ENCODE measurements around the gene DTNB.

DTNB gene

DNA sequence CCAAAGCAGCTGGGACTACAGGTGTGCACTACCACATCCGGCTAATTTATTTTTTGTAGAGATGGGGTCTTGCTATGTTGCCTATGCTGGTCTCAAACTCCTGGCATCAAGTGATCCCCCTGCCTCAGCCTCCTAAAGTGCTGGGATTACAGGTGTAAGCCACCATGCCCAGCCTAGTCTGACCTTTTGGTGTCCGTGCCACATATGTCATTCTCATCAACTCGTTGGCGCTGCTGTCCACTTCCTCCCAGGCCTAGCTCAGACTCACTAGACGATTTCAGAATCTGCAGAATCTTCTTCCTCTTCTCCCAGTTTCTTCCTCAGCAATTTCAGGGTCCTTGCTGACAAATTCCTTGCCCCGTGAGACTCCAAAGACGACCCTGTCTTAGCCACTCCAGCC is 291.9 kb downstream of the DTNB start:
- no peak overlapping the region for H3K4me3 ChIP-seq (ENCODE audit: low read depth, low read length)
- DNase-seq (ENCODE audit: low read depth): no peak

DNA sequence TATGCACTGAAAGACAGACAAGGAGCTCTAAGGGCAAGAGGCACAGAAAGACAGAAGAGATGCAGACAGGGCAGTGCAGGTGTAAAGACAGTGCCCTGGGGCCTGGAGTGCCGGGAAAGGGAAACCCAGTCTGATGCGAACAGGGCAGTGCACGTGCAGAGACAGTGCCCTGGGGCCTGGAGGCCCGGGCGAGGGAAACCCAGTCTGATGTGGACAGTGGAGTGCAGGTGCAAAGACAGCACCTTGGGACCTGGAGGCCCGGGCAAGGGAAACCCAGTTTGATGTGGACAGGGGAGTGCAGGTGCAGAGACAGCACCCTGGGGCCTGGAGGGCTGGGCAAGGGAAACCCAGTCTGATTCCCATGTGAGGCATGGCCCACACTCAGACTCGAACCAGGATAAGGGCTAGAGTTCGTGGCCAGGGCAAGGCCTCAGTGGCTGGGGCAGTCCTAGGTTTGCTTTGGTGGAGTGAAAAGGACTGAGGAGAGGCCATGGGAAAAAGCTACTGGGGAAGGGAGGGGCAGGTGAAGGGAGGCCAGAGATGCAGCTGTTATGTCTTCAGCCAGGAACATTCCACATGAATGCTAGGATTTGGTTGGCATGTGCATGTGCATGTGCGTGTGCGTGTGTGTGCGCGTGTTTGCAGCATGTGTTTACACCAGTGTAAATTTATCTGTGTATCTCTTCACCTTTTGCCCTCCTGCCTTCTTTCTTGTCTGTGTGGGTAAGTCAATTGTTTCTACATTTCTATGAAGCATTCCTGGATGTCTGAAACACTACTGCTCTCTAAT is 292.6 kb downstream of the DTNB start:
- peak; percentile 56 for DNase-seq (ENCODE audit: low read depth)
- no peak overlapping the region for H3K4me3 ChIP-seq (ENCODE audit: low read depth, low read length)

DNA sequence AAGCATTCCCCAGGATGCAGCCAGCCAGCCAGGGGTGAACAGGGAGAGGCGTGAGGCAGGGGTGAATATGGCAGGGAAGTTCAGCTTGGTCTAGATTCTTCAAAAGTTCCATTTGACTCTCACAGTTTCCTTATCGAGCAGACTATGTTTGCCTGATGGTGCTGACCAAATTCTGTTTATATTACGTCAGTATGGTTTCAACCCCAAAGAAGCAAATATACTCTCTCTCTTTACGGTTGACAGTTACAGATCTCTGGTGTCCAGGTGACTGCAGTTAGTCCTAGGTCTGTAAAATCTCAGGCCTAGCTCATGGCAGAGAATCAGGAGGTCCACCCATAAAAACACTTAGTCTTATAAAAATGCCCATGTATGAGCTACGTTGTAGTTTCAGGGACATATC is 293.4 kb downstream of the DTNB start:
- DNase-seq (ENCODE audit: low read depth): no peak
- H3K4me3 ChIP-seq (ENCODE audit: low read depth, low read length): no peak overlapping the region

DNA sequence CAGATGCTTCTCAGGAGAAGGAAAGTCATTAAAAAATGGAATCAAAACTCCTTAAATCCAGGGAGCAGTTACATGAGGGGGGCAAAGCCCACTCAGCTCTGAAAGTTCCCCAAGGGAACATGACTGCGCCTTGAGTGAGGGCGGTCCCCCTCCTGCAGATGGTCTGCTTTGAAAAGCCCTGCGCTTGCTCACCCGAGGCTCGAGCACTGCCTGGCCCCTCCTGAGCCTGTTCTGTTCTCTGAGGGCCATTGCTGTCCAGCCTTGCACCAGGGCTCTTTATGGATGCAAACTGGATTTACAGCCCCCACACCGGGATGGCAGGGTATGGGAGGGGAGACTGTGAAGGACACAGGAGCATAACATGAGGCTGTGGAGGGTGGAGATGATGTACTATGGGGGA is 293.8 kb downstream of the DTNB start:
- DNase-seq (ENCODE audit: low read depth): no peak

DNA sequence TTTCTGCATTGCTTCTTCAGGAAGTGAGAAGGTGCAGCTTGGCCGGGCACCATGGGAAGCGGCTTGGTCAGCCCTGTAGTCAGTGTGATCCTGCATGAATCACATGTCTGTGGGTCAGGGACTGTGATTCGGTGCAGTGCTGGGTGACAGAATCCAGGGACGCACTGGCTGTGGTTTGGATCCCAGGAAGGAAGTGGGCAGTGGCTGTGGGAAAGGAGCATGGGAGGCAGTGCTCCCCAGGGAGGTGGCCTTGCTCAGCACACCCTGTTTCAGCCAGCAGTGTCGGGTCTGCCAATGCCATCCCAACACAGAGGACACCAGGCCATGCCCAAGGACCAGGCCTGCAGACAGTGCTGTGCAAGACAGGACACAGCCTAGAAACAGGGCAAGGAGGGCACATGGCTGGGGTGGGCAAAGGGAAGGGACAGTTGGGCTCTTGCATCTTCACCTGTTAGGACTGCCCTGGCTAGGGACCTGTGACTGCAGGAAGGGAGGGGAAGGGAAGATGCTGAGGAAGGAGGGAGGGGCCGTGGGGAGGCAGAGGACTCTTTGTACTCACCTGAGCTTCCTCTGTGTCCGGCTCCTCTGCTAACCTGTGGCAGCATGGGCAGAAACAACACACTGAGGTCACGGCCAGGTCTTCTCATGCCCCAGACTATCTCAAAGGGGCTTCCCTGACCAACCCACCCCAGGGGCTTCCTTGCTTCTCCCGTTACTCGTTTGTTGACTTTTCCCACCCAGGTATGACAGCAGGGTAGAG is 294.5 kb downstream of the DTNB start:
- no peak overlapping the region for H3K4me3 ChIP-seq (ENCODE audit: low read depth, low read length)
- no peak for DNase-seq (ENCODE audit: low read depth)

More for the DNA sequence above, 293.8 kb downstream of the DTNB start:
- H3K4me3 ChIP-seq (ENCODE audit: low read depth, low read length): no peak overlapping the region

DNA sequence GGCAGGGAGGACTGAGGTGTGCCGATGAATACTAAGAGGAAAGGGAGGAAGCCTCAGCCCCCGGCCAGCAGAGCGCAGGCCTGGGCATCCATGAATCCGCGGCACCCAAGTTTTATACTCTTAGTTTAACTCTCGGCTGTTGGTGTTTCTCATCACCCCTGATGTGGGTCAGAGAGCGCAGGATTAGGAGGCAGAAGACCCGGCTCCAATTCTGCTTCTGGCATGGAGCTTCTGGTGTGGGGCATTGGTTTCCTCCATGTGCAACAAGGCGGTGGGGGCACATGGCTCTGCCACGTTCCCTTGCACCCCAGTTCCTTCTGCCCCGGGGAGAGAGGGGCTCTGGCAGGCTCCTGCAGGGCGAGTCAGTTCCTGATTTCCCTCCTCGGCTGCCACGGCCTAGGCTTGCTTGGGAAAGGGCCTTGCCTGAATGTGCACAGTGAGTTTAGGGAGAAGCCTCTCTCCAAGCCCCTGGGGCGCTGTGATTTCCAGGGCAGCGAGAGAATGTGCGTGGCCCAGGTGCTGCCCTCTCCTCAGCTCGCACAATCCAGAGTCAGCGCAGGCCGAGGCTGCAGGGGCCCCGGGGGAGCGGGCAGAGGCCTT is 295.5 kb downstream of the DTNB start:
- H3K4me3 ChIP-seq (ENCODE audit: low read depth, low read length): no peak overlapping the region
- no peak for DNase-seq (ENCODE audit: low read depth)

DNA sequence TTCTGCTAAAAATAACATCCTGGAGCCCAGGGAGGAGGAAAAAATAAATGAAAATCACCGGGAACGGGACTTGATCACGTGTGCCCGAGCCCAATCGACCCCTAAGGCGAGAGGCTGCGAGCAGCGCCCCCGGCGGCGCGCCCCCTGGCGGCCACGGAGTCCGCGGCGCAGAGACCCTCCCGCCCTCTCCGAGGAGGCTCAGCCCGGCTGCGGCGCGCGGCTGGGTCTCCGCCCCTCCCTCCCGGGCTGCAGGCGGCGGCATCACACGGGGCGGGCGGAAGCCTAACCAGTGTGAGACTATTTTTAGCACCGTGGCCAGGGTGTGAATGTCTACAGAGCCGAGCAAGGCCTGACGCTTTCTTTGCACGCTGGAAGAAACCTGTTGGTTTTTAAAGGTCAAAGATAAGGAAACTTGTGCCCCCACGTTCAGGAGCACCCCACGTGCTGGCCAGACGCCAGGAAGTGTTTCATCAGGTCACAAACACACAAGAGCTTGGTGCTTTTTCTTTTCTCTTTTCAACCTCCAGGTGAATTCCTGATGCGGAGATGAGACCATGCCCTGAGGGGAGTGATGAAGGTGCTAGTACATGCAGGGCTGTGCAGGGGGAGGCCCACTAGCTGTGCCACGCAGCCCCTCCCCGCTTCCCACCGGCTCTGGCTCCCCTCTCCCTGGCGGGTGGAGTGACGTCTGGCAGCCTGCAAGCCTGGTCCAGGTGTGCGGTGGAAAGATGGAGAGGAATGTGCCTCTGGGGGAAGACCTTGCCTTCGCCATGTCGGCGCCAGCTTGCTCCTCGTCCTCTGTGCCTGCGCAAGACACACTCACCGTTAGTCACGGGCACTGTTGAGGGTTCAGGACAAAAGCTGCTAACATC is 296.4 kb downstream of the DTNB start:
- H3K4me3 ChIP-seq (ENCODE audit: low read depth, low read length): peak overlapping the region; percentile 27

DNA sequence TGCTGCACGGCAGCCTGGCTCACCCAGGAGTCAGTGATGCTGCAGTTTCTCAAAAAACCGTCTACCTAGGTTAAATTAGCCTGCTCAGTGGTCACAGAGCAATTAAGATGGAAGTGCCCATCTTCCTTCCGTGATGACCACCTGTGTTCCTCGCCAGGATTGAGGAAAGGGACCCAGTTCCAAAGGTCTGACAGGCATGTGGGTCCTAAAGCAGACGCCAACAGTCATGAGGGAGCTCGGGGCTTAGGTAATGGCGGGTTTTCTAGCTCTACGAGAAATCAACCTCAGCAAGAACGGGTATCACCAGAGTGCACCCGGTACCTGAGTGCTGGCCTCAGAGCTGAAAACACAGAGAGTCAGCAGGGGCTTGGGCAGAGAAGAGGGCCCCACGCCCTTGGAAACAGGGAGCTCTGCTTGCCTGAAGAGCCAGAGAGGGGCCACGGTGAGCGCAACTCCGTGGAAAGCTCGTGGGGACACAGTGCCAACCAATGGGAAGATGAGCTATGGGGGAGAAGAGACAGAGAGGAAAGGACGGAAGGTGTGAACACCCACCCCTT is 297.3 kb downstream of the DTNB start:
- H3K4me3 ChIP-seq (ENCODE audit: low read depth, low read length): peak overlapping the region; percentile 27
- DNase-seq (ENCODE audit: low read depth): no peak

More for the DNA sequence above, 296.4 kb downstream of the DTNB start:
- peak; percentile 48 for DNase-seq (ENCODE audit: low read depth)

DNA sequence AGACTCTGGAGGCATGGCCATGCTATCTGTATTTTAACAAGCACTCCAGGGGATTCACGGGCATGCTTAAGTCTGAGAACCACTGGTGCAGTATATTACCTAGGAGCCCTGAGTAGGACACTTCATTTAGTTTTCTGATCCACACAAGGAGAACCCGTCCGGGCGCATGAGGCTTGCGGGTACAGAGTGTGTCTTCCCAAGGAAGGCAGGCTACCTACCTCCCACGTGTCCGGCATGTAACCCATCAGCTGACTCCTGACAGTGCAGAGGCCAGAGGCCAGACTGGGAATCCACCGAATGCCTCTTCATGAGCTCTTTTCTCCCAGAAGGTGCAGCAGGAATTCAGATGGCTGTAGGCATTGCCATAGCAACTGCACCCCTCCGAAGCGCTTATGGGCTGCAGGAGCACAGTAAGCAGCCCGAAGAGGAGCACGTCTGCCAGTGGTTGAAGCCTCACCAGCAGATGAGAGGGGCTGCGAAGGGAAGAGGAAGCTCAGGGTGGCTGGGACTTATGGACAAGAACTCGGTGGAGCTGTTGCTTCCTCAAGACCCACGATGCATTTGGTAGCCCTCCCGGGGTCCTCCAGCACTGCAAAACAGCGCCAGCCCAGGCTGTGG is 297.9 kb downstream of the DTNB start:
- DNase-seq (ENCODE audit: low read depth): no peak
- H3K4me3 ChIP-seq (ENCODE audit: low read depth, low read length): no peak overlapping the region

DNA sequence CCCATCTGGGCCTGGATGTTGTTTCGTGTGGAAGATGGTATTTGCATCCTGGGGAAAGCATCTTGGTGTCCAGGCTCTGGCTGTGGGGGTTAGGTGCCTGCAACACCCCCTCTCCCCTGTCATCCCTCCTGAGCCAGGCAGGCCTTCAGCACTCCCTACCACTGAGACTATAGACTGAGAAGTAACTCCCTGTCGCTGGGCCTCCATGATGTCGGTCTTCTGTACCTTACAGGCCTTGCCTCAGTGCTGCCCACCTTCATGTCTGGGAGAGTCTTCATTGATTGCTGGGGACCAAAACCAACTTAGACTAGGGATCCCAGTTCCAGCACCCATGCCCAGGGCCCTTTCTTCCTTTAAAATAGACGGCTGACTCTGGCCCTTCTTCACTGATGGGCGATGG is 298.6 kb downstream of the DTNB start:
- DNase-seq (ENCODE audit: low read depth): no peak
- H3K4me3 ChIP-seq (ENCODE audit: low read depth, low read length): no peak overlapping the region

DNA sequence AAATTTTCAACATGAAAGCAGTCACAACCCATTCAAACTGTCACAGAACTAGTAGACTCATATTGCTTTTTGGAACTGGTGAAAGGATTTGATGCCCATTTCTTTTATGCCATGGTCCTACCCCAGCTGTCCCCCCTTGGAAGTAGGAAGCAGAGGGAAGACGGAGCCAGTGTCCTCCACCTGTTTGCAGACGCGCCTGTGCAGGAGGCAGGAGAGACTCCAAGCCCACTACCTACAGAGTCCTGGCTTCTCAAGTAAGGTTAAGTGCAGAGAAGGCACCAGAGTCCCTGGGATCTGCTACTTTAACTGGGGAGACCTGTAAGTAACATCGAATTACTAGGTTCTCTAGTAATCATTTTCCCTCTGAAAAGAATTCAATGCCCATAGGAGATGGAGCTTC is 299.0 kb downstream of the DTNB start:
- DNase-seq (ENCODE audit: low read depth): no peak
- H3K4me3 ChIP-seq (ENCODE audit: low read depth, low read length): no peak overlapping the region

DNA sequence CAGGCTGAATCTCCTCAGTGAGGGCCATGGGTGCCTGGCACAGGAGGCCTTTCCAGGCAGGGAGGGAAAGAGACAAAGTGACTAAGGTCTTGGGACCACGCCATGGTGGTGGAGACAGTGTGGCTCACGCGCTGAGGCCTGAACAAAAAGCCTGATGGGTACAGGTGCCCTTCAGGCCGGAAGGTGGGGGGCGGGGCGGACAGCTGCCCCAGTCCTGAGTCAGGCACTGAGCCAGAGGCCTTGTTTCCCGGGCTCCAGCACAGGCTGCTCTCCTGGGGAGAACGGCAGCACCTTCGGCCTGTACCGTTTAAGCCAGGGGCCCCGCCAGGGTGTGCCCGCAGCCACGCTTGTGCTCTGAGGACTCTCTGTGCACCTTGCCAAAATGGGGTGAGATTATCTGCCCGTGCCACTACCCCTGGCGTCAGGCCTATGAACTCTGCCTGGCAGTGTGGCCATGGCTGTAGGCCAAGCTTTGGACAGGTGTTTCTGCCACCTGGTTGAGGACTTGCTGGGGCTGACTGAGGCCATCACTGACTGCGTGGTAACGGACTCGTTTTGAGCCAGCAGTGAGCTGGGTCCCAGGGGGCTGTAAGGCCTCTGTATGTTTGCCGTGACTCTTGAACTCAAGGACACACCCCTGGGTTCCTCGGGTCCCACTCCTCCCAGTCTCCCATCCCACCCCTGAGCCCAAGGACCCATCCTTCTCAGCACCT is 300.0 kb downstream of the DTNB start:
- DNase-seq (ENCODE audit: low read depth): no peak
- no peak overlapping the region for H3K4me3 ChIP-seq (ENCODE audit: low read depth, low read length)

DNA sequence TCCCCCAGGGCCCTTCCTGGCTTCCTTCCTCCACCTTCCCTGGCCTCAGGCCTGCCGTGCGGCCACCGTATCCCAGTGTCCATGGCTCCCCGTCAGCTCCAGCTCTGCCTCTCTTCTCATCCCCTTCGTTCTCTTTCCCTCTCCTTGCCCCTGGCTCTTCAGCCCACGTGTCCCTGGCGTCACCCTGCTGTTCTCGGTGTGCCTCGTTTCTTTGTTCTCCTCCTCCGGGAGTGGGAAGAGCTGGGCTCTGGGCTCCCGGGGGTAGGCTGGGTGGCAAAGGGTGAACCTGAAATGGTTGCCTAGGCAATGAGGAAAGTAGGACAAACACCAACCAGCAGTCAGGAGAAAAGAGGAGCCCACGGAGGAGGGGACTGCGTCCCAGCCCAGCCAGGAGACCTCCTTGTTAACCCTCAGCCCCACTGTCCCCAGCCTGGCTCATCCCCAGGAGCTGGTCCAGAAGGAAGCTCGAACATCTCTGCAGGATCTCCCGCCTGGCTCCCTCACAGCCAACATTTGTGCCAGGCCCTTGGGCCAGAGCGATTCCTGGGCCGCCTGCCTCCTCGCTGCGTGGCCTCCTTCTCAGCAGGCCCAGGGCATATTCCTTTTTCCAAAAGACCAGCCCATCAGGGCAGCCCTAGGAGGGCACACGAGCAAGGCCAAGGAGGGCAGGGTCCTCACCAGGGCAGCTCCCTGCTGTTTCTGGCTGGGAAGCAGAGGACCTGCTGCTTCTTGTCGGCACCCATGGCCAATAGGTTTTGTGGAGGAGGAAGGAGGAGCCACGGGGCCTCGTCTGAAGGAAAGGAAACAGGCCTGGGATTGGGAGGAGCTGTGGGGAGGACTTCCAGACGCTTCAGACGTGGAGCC is 300.7 kb downstream of the DTNB start:
- no peak for DNase-seq (ENCODE audit: low read depth)
- no peak overlapping the region for H3K4me3 ChIP-seq (ENCODE audit: low read depth, low read length)

DNA sequence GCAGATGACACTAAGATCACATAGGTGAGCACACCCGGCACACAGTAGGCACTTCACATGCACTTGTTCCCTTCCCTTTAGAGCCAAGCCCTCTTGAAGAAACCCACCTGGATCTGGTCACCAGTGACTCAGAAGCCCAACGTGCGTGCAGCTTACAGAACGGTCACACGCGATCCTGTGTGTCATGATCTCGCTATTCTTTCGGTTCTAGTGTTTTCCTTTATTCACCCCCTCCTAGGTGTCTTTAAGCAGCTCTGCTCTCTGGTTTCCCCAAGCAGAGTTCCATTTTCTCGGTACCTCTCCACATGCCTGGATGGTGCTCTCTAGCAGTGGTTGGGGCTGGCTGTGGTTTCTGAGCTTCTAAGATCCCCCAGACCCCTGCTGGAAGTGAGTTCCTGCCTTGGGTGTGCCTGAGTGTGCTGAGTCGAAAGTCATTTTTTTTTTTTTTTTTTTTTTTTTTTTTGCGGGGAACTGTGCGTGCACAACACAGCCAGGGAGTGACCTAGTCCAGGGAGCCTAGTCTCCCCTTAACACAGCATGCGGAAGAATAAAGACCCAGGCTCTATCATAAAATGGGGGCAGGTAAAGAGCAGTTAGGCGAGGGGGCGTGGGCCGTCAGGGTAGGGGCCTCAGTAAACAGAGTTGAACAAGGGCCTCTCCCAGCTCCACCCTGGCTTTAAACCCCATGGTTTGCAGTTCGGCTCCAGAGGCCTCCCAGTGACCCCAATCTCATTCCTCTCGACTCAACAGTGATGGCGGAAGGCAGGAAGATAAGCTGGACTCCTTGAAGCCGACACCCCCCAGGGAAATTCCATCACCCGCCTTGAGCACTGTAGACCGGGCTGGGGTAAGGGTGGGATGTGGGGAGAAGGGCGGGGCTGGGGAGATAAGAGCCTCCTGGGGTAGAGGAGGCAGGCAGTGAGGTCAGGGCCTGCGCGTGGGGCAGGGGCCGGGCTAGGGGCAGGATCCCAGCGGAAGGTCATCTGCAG is 301.8 kb downstream of the DTNB start:
- DNase-seq (ENCODE audit: low read depth): no peak
- H3K4me3 ChIP-seq (ENCODE audit: low read depth, low read length): no peak overlapping the region

DNA sequence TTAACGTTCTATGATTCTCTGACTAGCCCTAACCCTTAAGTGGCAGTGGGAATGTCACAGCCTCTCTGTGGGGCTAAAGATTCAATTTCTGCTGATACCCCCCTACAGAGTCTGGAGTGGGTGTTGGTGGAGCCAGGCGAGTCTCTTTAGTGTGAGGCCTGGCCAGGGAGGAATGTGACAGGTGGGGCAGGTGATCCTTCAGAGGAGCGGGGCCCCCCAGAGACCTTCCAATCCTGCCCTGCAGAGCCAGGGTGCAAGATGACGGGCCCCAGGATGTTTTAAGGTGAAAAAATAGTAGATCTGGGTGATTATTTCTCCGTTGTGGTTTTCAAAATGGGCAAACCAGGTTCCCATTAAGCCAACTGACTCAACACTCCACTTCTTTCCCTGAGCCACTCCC is 303.5 kb downstream of the DTNB start:
- H3K4me3 ChIP-seq (ENCODE audit: low read depth, low read length): no peak overlapping the region
- DNase-seq (ENCODE audit: low read depth): no peak

DNA sequence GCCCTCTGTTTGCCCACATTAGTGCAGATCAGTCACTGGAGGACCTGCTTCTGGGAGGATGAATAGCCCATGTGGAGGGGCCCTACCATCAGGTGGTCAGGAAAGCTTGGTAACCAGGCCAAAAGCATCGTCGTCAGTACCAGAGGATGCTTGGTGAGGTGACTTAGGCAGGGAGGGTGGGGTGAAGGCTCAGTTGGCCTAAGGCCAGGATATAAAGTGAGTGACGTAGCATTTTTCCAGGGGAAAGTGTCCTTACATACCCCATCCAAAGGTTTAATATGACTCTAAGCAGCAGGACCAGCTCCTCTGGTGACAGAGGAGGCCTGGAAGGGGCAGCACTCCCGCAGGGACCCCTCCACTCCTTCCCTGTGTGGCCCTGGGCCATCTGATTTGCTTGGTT is 303.9 kb downstream of the DTNB start:
- no peak overlapping the region for H3K4me3 ChIP-seq (ENCODE audit: low read depth, low read length)
- no peak for DNase-seq (ENCODE audit: low read depth)

Measured in skeletal muscle cell (primary cell).